Loucy (cell line): ENCODE results near the gene COL12A1.

Source experiments
- H2AFZ ChIP-seq: fragments of 200-600 bp; sonication (generic); 2 replicates; pipeline ENCODE4 v1.6.0; 2016; ENCODE audit warnings: antibody characterized with exemption, mild to moderate bottlenecking, low read length, moderate library complexity
- H3F3A ChIP-seq: fragments of 200-600 bp; 2 replicates; pipeline ENCODE4 v1.6.0; 2016; ENCODE audit warnings: antibody characterized with exemption, low read depth, mild to moderate bottlenecking
- H3K27me3 ChIP-seq: fragments of 200-600 bp; sonication (generic); 2 replicates; pipeline ENCODE4 v1.6.1; 2014; ENCODE audit warnings: low read length, mild to moderate bottlenecking; ENCODE audit not compliant: insufficient read depth, poor library complexity, severe bottlenecking
- H3K36me3 ChIP-seq: fragments of 200-600 bp; sonication (generic); 2 replicates; pipeline ENCODE4 v1.6.1; 2016; ENCODE audit warnings: low read length; ENCODE audit not compliant: insufficient read depth
- H3K4me1 ChIP-seq: fragments of 200-600 bp; sonication (generic); 2 replicates; pipeline ENCODE4 v1.5.1; 2014; ENCODE audit warnings: low read length, mild to moderate bottlenecking; ENCODE audit not compliant: insufficient read depth, poor library complexity, severe bottlenecking
- H3K4me2 ChIP-seq: fragments of 200-600 bp; sonication (generic); 2 replicates; pipeline ENCODE4 v1.6.0; 2014; ENCODE audit warnings: antibody characterized with exemption, low read length, low read depth, mild to moderate bottlenecking; ENCODE audit not compliant: poor library complexity, severe bottlenecking
- H3K4me3 ChIP-seq: fragments of 200-600 bp; sonication (generic); 2 replicates; pipeline ENCODE4 v1.5.1; 2014; ENCODE audit warnings: low read length, mild to moderate bottlenecking, mixed read lengths; ENCODE audit not compliant: poor library complexity, severe bottlenecking
- H3K79me2 ChIP-seq: fragments of 200-600 bp; sonication (generic); 2 replicates; pipeline ENCODE4 v1.6.1; 2014; ENCODE audit warnings: low read length; ENCODE audit not compliant: insufficient read depth
- H3K9ac ChIP-seq: fragments of 200-600 bp; sonication (generic); 2 replicates; pipeline ENCODE4 v1.6.0; 2014; ENCODE audit warnings: mild to moderate bottlenecking, low read depth, low read length, moderate library complexity; ENCODE audit not compliant: poor library complexity, severe bottlenecking
- H3K9me2 ChIP-seq: fragments of 200-600 bp; sonication (generic); replicated peaks from 2 replicates; pipeline ENCODE4 v1.6.1; 2016; ENCODE audit warnings: low read depth, low read length, mixed read lengths
- H3K9me3 ChIP-seq: fragments of 200-600 bp; sonication (generic); 2 replicates; pipeline ENCODE4 v1.6.1; 2014; ENCODE audit warnings: mild to moderate bottlenecking, antibody characterized with exemption, low read length, low read depth; ENCODE audit not compliant: insufficient read depth
- H4K20me1 ChIP-seq: fragments of 200-600 bp; sonication (generic); 2 replicates; pipeline ENCODE4 v1.6.0; 2014; ENCODE audit warnings: antibody characterized with exemption, low read length, mild to moderate bottlenecking; ENCODE audit not compliant: insufficient read depth, poor library complexity, severe bottlenecking
- EZH2phosphoT487 ChIP-seq: fragments of 200-600 bp; IDR thresholded peaks from 2 replicates; pipeline ENCODE4 v1.6.1; 2018; ENCODE audit warnings: antibody characterized with exemption, mild to moderate bottlenecking, moderate library complexity, borderline replicate concordance
- TF ChIP-seq, protein P1 (sequence below): fragments of 200-600 bp; sonication (generic); conservative IDR thresholded peaks from 2 replicates; pipeline ENCODE4 v1.5.1; 2014; ENCODE audit warnings: mild to moderate bottlenecking, antibody characterized with exemption, low read length

COL12A1 gene

DNA sequence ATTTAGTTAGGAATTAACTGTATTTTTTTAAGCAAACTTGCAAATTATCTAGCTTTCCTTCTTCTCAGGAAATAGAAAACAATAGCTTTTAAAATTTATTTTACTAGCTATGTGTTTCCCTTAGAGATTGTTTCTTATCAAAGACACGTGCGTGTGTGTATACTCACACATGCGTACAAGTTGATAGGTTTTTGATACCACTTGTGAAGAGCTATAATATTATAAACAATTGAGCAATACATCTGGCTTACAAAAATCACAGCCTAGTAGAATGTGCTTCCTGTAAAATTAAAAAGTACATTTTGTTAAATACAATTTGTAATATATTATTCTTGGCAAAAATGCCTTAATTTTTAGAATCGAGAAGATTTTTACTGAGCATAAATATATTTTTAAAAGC lies 33.9 kb downstream of the COL12A1 start:
- Histone ChIP-seq H3K4me2 (no peak overlapping the region), H2AFZ (no peak overlapping the region), H3K27me3 (no peaks in the 10 kb centered on the region), H4K20me1 (no peaks in the 10 kb centered on the region), H3F3A (no peaks in the 10 kb centered on the region), H3K79me2 (no peaks in the 10 kb centered on the region), H3K9me3 (no peaks in the 10 kb centered on the region), H3K9ac (no peak overlapping the region), H3K4me1 (no peaks in the 10 kb centered on the region), H3K4me3 (no peak overlapping the region), H3K36me3 (no peaks in the 10 kb centered on the region), H3K9me2 (no peaks in the 10 kb centered on the region)
- TF ChIP-seq, protein P1, sequence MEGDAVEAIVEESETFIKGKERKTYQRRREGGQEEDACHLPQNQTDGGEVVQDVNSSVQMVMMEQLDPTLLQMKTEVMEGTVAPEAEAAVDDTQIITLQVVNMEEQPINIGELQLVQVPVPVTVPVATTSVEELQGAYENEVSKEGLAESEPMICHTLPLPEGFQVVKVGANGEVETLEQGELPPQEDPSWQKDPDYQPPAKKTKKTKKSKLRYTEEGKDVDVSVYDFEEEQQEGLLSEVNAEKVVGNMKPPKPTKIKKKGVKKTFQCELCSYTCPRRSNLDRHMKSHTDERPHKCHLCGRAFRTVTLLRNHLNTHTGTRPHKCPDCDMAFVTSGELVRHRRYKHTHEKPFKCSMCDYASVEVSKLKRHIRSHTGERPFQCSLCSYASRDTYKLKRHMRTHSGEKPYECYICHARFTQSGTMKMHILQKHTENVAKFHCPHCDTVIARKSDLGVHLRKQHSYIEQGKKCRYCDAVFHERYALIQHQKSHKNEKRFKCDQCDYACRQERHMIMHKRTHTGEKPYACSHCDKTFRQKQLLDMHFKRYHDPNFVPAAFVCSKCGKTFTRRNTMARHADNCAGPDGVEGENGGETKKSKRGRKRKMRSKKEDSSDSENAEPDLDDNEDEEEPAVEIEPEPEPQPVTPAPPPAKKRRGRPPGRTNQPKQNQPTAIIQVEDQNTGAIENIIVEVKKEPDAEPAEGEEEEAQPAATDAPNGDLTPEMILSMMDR = no peak
- TF ChIP-seq EZH2phosphoT487 = no peak

DNA sequence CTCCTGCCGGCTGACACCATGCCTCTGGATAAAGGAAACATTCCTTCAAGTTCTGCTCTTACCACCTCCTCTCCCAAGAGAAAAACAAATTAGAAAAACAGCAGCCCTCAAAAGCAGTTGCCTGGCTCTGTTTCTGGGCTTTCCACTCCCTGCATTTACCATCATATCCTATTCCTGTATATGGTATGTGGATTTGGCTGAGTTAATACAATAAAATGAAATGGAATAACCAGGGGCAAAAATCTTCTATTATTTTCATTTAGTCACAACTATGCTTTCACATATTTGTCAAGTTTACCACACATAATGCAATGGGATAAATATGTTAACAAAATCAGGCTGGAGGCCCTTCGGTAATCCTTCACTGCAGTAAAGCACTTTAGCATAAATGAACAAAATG lies 34.3 kb downstream of the COL12A1 start:
- Histone ChIP-seq H3K4me3 (no peak overlapping the region), H3K9me2 (no peaks in the 10 kb centered on the region), H3K9ac (no peak overlapping the region), H3K4me2 (no peak overlapping the region), H4K20me1 (no peaks in the 10 kb centered on the region), H3K9me3 (no peaks in the 10 kb centered on the region), H3K4me1 (no peaks in the 10 kb centered on the region), H3K79me2 (no peaks in the 10 kb centered on the region), H3K27me3 (no peaks in the 10 kb centered on the region), H3K36me3 (no peaks in the 10 kb centered on the region), H3F3A (no peaks in the 10 kb centered on the region), H2AFZ (no peak overlapping the region)
- TF ChIP-seq, protein P1 = no peak
- no peak for TF ChIP-seq EZH2phosphoT487

DNA sequence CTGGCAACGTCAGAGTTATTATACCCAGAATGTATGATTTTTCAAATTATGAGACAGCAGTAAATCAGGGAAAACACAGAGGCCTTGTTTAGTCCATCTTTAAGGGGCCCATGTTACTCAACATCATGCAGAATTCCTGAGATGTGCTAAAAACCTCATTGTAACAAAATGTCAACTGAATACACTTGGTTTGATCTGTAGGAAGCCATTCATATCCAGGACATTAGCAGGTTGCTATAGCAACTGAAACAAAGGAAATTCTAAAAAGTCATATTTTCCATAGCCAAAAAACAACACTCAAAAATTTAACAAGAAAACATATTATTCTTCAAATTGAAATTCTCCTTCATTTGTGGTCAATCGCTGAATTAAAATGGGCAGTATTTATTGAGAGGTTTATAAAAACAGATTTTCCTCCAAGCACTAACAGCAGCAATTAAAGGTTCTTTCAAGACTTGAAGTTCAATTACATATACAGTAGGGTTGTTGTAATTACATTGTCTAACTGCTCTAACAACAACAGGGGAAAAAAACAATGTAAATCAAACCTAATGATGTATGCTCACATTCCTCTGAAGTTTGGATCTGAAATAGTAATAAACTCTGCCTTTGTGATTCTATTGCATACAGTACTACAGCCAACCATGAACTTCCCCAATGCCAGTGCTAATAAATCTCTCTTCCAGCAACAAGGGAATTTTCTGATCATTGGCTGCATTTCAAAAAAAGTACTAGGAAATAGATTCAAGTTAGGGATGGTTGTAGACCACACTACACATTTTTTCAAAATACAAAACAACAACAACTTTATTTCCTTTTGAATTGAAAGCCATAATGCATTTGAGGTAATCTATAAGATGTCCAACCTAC lies 34.9 kb downstream of the COL12A1 start:
- Histone ChIP-seq H2AFZ (no peak overlapping the region), H3F3A (no peaks in the 10 kb centered on the region), H4K20me1 (no peaks in the 10 kb centered on the region), H3K79me2 (no peaks in the 10 kb centered on the region), H3K4me1 (no peaks in the 10 kb centered on the region), H3K9me3 (no peaks in the 10 kb centered on the region), H3K4me3 (no peak overlapping the region), H3K27me3 (no peaks in the 10 kb centered on the region), H3K9ac (no peak overlapping the region), H3K9me2 (no peaks in the 10 kb centered on the region), H3K36me3 (no peaks in the 10 kb centered on the region), H3K4me2 (no peak overlapping the region)
- TF ChIP-seq EZH2phosphoT487 = no peak
- TF ChIP-seq, protein P1 = no peak
